HCT116 (cell line): ENCODE results near the gene ATF2. TPM values are rescaled to one million over a fixed set of nuclear protein-coding genes. Genes with fewer than 3 reads are reported as not detected.

Experiments used
- ATAC-seq: fragments of 200-7000 bp; cut with Tn5 transposase; 2 replicates; pipeline ENCODE4 v1.9.1; 2020; ENCODE audit warnings: mild to moderate bottlenecking, moderate library complexity
- BruUV-seq: library from RNA; stranded (reverse); fragments of 400-500 nt; replicated peaks from 2 replicates; lab custom pipeline; 2021; lab: Mats Ljungman, UMichigan
- CTCF ChIA-PET: fragments of 300-600 bp; sonication (Branson Sonifier 250); formaldehyde crosslinking; loops from one replicate; lab custom pipeline; 2021; ENCODE audit warnings: antibody characterized with exemption; lab: Charles Lee
- POLR2A ChIA-PET: fragments of 300-600, 350-600 bp; sonication (Branson Sonifier 250); formaldehyde crosslinking; loops from one replicate; lab custom pipeline; 2021; ENCODE audit warnings: antibody characterized with exemption; lab: Charles Lee
- RAD21 ChIA-PET, 2 experiments: fragments of 300-600 bp; sonication (Branson Sonifier 250); formaldehyde crosslinking; loops; one replicate each; lab custom pipeline; 2023; ENCODE audit warnings: low total read pairs in 2 of 2; ENCODE audit not compliant: uncharacterized antibody in 2 of 2, unreplicated experiment in 2 of 2, low non-redundant PET in 1 of 2; lab: Charles Lee
- DNase-seq: peaks from one replicate; pipeline ENCODE4 v3.0.0-alpha.2; 2010; ENCODE audit warnings: low read depth, low spot score
- H2AFZ ChIP-seq: fragments of 200-600 bp; shearing (Covaris generic), sonication (generic); 2 replicates; pipeline ENCODE4 v1.6.1; 2017; ENCODE audit warnings: low read depth, mixed run types, mixed read lengths, antibody characterized with exemption, low read length; ENCODE audit not compliant: poor library complexity, severe bottlenecking
- H3K27ac ChIP-seq: 2 replicates; pipeline ENCODE4 v1.5.1; 2012; ENCODE audit warnings: low read depth, low read length
- H3K27me3 ChIP-seq: fragments of 200-600 bp; sonication (generic); 2 replicates; pipeline ENCODE4 v1.6.1; 2016; ENCODE audit warnings: mixed run types, low read length, mixed read lengths; ENCODE audit not compliant: insufficient read depth
- H3K36me3 ChIP-seq, 2 experiments: fragments of 200-500 bp in 1 of 2; fragments of 200-600 bp in 1 of 2; sonication (Bioruptor generic) in 1 of 2; sonication (generic) in 1 of 2; 2 replicates each; pipeline versions ENCODE4 v1.5.1 to v1.6.1; 2014 to 2016; ENCODE audit warnings: low read length in 2 of 2, inconsistent platforms in 1 of 2, mixed read lengths in 1 of 2, mixed run types in 1 of 2; ENCODE audit not compliant: insufficient read depth in 2 of 2, control insufficient read depth in 1 of 2
- H3K4me1 ChIP-seq, 2 experiments: fragments of 200-600 bp in 1 of 2; sonication (generic) in 1 of 2; 2 replicates each; pipeline versions ENCODE4 v1.5.1 to v1.6.1; 2012 to 2017; ENCODE audit warnings: low read length in 2 of 2, inconsistent platforms in 1 of 2, mild to moderate bottlenecking in 1 of 2, mixed read lengths in 1 of 2, mixed run types in 1 of 2, moderate library complexity in 1 of 2; ENCODE audit not compliant: insufficient read depth in 2 of 2, control insufficient read depth in 1 of 2
- H3K4me2 ChIP-seq: fragments of 200-600 bp; sonication (generic); 2 replicates; pipeline ENCODE4 v1.6.1; 2017; ENCODE audit warnings: mixed run types, low read length, mixed read lengths
- H3K4me3 ChIP-seq, 2 experiments: fragments of 200-600 bp in 1 of 2; sonication (generic) in 1 of 2; replicated peaks in 1 of 2; 2 replicates each; pipeline ENCODE4 v1.5.1; 2011 to 2016; ENCODE audit warnings: low read length in 2 of 2, control low read depth in 1 of 2, low read depth in 1 of 2, mild to moderate bottlenecking in 1 of 2, mixed read lengths in 1 of 2, mixed run types in 1 of 2
- H3K79me2 ChIP-seq: fragments of 200-600 bp; sonication (generic); 2 replicates; pipeline ENCODE4 v1.6.1; 2017; ENCODE audit warnings: mild to moderate bottlenecking, mixed run types, low read length, moderate library complexity, mixed read lengths; ENCODE audit not compliant: insufficient read depth
- H3K9ac ChIP-seq: fragments of 200-600 bp; sonication (generic); 2 replicates; pipeline ENCODE4 v1.6.1; 2016; ENCODE audit warnings: low read length, mixed read lengths
- H3K9me2 ChIP-seq: fragments of 200-600 bp; sonication (generic), shearing (Covaris generic); 2 replicates; pipeline ENCODE4 v1.6.1; 2017; ENCODE audit warnings: mixed run types, mild to moderate bottlenecking, moderate library complexity; ENCODE audit not compliant: insufficient read depth
- H3K9me3 ChIP-seq, 2 experiments: fragments of 200-500 bp in 1 of 2; fragments of 200-600 bp in 1 of 2; sonication (Bioruptor generic) in 1 of 2; sonication (generic) in 1 of 2; 2 replicates each; pipeline ENCODE4 v1.6.1; 2014 to 2017; ENCODE audit warnings: low read length in 2 of 2, mixed read lengths in 2 of 2, inconsistent platforms in 1 of 2, low read depth in 1 of 2, mild to moderate bottlenecking in 1 of 2, mixed run types in 1 of 2, moderate library complexity in 1 of 2; ENCODE audit not compliant: control insufficient read depth in 1 of 2, insufficient read depth in 1 of 2
- H4K20me1 ChIP-seq: fragments of 200-600 bp; sonication (generic), shearing (Covaris generic); 2 replicates; pipeline ENCODE4 v1.6.1; 2017; ENCODE audit warnings: mixed run types, mild to moderate bottlenecking, moderate library complexity; ENCODE audit not compliant: insufficient read depth
- ATF3 ChIP-seq: IDR thresholded peaks from 2 replicates; pipeline ENCODE4 v1.6.1; 2012
- CEBPB ChIP-seq: IDR thresholded peaks from 2 replicates; pipeline ENCODE4 v1.6.1; 2012; ENCODE audit warnings: low read depth
- CTCF ChIP-seq, 3 experiments: fragments of 200-600 bp in 1 of 3; sonication (generic) in 1 of 3; IDR thresholded peaks in 2 of 3; conservative IDR thresholded peaks in 1 of 3; 2 replicates each; pipeline ENCODE4 v1.5.1; 2012 to 2017; ENCODE audit warnings: low read depth in 2 of 3, low read length in 2 of 3, antibody characterized with exemption in 1 of 3, borderline replicate concordance in 1 of 3, control low read depth in 1 of 3, mild to moderate bottlenecking in 1 of 3, mixed read lengths in 1 of 3, mixed run types in 1 of 3, moderate library complexity in 1 of 3; ENCODE audit not compliant: insufficient read depth in 1 of 3
- EGR1 ChIP-seq: IDR thresholded peaks from 2 replicates; pipeline ENCODE4 v1.6.1; 2012; ENCODE audit warnings: low read depth
- ELF1 ChIP-seq: IDR thresholded peaks from 2 replicates; pipeline ENCODE4 v1.6.1; 2012; ENCODE audit warnings: low read depth, borderline replicate concordance
- EZH2 ChIP-seq: fragments of 200-600 bp; sonication (generic); IDR thresholded peaks from 2 replicates; pipeline ENCODE4 v1.6.1; 2017; ENCODE audit warnings: antibody characterized with exemption, mixed run types
- EZH2phosphoT487 ChIP-seq: fragments of 200-600 bp; IDR thresholded peaks from 2 replicates; pipeline ENCODE4 v1.6.1; 2018; ENCODE audit warnings: antibody characterized with exemption, borderline replicate concordance
- FOSL1 ChIP-seq: IDR thresholded peaks from 2 replicates; pipeline ENCODE4 v1.6.1; 2012; ENCODE audit warnings: low read depth
- POLR2AphosphoS5 ChIP-seq: IDR thresholded peaks from 2 replicates; pipeline ENCODE4 v1.6.1; 2011; ENCODE audit warnings: mild to moderate bottlenecking, low read depth, low read length, moderate library complexity
- RAD21 ChIP-seq: IDR thresholded peaks from 2 replicates; pipeline ENCODE4 v1.6.1; 2012; ENCODE audit warnings: low read depth, mild to moderate bottlenecking
- REST ChIP-seq: IDR thresholded peaks from 2 replicates; pipeline ENCODE4 v1.6.1; 2012; ENCODE audit warnings: low read depth
- SIN3A ChIP-seq: IDR thresholded peaks from 2 replicates; pipeline ENCODE4 v1.6.1; 2012; ENCODE audit warnings: low read depth
- SP1 ChIP-seq: IDR thresholded peaks from 2 replicates; pipeline ENCODE4 v1.6.1; 2012; ENCODE audit warnings: low read depth
- ZBTB33 ChIP-seq: IDR thresholded peaks from 2 replicates; pipeline ENCODE4 v1.6.1; 2011; ENCODE audit warnings: mild to moderate bottlenecking, low read length, moderate library complexity; ENCODE audit not compliant: insufficient replicate concordance; ENCODE audit errors: extremely low read depth
- intact Hi-C: fragments of 100-400 bp; cut with micrococcal nuclease; formaldehyde crosslinking; loops from 2 replicates; pipeline ENCODE4 v1.10.0; 2022
- total RNA-seq: library from RNA; stranded (reverse); gene quantifications from one replicate; pipeline ENCODE4 v1.2.1, GENCODE V29; 2021; ENCODE audit not compliant: unreplicated experiment

The ATF2 gene
- total RNA-seq, 1 experiment from 2014 or later = 29.6 TPM

- H3K9me2 ChIP-seq = no peaks in the 10 kb centered on the region
- no peak for TF ChIP-seq POLR2AphosphoS5
- TF ChIP-seq RAD21 = no peak
- TF ChIP-seq CEBPB = no peak
- no peak for TF ChIP-seq CTCF (IDR thresholded peaks at IDR 0.05 in 2 of 3, conservative IDR thresholded peaks at IDR 0.05 in 1 of 3; ENCODE audit: borderline replicate concordance in 1 of 3, insufficient read depth in 1 of 3, low read depth in 2 of 3, low read length in 2 of 3)
- no peak for TF ChIP-seq SIN3A
- TF ChIP-seq ZBTB33 = no peak
- no peak for TF ChIP-seq SP1
- TF ChIP-seq ATF3 = no peak
- no peak for TF ChIP-seq FOSL1
- no peak for TF ChIP-seq ELF1
- TF ChIP-seq EZH2phosphoT487 = no peak
- no peak for TF ChIP-seq EGR1
- no peak for TF ChIP-seq REST
- no peak for TF ChIP-seq EZH2
- TF ChIP-seq, all 23 proteins: peak for 0
- Histone ChIP-seq H3K27ac (no peak overlapping the region), H2AFZ (no peak overlapping the region), H3K4me1 (no peaks in the 10 kb centered on the region), H3K36me3 (no peaks in the 10 kb centered on the region), H3K9me3 (no peaks in the 10 kb centered on the region), H3K79me2 (peaks cover 23% of the 10 kb centered on the region), H3K9ac (no peak overlapping the region), H4K20me1 (no peaks in the 10 kb centered on the region), H3K27me3 (no peaks in the 10 kb centered on the region), H3K4me3 (no peak overlapping the region), H3K4me2 (no peak overlapping the region)
- ChIA-PET RAD21 (no interaction called here), CTCF (no interaction called here), POLR2A (no interaction called here)
- ATAC-seq (no peak), DNase-seq (no peak)
- BruUV-seq = no TSS peak
- intact Hi-C loops = no loop called here
Measured at GRCh38 chr2:175143678-175144077, 24.3 kb downstream of the ATF2 start.
